Measurements from ENCODE around the gene SLC7A6OS.

Gene SLC7A6OS

DNA sequence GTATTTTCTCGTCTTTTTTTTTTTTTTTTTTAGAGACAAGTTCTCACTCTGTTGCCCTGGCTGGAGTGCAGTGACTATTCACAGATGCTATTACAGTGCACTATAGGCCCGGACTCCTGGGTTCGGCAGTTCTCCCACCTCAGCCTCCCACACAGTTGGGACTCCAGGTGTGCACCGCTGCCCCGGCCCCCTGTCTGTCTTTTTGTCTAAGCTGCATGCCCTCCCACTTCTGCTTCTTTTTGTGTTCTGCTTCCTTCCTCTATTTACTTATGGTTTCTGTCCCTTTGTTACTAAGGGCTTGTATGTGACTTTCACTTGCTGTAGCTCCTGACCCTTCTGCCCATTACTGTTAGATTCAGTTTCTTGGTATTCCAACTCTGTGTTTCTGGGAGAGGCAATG is 25.9 kb downstream of the SLC7A6OS start:
- TF ChIP-seq ZFX (IDR thresholded peaks at IDR 0.05; ENCODE audit: borderline replicate concordance): no peak
- TF ChIP-seq, protein P1, sequence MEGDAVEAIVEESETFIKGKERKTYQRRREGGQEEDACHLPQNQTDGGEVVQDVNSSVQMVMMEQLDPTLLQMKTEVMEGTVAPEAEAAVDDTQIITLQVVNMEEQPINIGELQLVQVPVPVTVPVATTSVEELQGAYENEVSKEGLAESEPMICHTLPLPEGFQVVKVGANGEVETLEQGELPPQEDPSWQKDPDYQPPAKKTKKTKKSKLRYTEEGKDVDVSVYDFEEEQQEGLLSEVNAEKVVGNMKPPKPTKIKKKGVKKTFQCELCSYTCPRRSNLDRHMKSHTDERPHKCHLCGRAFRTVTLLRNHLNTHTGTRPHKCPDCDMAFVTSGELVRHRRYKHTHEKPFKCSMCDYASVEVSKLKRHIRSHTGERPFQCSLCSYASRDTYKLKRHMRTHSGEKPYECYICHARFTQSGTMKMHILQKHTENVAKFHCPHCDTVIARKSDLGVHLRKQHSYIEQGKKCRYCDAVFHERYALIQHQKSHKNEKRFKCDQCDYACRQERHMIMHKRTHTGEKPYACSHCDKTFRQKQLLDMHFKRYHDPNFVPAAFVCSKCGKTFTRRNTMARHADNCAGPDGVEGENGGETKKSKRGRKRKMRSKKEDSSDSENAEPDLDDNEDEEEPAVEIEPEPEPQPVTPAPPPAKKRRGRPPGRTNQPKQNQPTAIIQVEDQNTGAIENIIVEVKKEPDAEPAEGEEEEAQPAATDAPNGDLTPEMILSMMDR (IDR thresholded peaks at IDR 0.05): no peak
- no peak overlapping the region for H3K27ac ChIP-seq

DNA sequence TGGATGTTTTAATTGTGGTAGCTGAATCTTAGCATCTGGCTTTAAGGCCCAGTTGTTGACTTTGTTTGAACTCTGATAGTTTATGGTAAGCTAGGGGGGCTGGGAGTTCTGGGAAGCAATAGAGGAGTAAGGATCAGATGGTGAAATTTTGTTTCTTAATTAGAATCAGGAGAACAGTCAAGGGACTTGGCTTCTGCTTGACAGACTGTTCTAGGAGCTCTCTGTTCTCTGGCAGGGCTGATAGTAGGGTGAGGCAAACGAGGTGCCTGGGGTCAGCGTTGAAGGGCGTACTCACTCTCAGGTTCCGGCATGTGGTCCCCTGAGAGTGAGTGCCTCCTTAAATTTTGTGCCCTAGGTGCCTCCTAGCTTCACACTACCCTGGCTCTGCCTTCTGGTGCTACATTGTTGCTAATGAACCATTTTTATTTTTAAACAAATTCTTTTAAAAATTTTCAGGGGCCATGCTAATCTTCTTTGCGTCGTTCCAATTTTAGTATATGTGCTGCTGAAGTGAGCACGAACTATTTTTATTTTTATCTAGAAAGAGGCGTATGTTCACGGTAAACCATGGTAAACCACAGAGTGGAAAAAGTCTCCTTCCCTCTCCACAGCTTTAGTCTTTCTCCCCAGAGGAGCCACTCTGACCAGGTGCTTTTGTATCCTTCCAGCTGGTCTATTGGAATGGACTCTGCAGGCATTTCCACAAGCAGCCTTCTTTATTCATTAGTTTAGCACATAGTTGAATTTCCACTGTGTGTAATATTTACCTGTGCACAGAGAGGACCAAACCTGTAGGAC is 26.7 kb downstream of the SLC7A6OS start:
- no peak overlapping the region for H3K27ac ChIP-seq
- TF ChIP-seq ZFX (IDR thresholded peaks at IDR 0.05; ENCODE audit: borderline replicate concordance): no peak
- TF ChIP-seq, protein P1 (IDR thresholded peaks at IDR 0.05): no peak

DNA sequence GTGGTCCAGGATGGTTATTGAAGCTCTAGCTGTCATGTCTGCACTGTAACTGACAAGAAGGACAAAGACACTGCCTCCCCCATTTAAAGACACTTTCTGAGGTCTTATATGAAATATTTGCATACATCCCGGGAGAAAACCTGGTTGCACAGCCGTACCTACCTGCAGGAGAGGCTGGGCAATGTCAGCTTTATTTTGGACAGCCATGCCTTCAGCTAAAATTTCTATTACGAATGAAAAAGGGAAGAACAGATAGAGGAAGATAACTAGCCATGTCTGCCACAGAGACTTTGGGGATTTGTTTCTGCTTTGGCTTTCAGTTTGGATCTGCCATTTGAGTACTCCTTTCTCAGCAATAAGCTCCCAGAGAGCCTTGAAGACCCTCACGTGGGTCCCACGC is 27.4 kb downstream of the SLC7A6OS start:
- no peak overlapping the region for H3K27ac ChIP-seq

DNA sequence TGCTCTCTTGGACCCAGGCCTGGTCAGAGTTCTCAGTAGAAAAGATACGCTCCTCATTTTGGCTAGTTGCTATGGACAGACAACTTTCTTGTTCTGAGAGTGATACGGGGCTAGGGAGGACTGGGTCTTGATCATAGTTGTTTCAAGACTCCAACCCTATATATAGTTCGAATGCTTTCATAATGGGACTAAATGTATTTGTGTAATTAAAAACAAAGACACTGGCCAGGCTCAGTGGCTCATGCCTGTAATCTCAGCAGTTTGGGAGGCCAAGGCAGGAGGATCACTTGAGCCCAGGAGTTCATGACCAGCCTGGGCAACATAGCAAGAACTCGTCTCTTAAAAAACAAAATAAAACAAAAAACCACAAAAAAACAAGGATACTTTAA is 28.7 kb downstream of the SLC7A6OS start:
- no peak overlapping the region for H3K27ac ChIP-seq
- TF ChIP-seq ZFX (IDR thresholded peaks at IDR 0.05; ENCODE audit: borderline replicate concordance): no peak
- TF ChIP-seq, protein P1 (IDR thresholded peaks at IDR 0.05): no peak

More for the DNA sequence above, 27.4 kb downstream of the SLC7A6OS start:
- TF ChIP-seq, protein P1 (IDR thresholded peaks at IDR 0.05): no peak
- no peak for TF ChIP-seq ZFX (IDR thresholded peaks at IDR 0.05; ENCODE audit: borderline replicate concordance)

DNA sequence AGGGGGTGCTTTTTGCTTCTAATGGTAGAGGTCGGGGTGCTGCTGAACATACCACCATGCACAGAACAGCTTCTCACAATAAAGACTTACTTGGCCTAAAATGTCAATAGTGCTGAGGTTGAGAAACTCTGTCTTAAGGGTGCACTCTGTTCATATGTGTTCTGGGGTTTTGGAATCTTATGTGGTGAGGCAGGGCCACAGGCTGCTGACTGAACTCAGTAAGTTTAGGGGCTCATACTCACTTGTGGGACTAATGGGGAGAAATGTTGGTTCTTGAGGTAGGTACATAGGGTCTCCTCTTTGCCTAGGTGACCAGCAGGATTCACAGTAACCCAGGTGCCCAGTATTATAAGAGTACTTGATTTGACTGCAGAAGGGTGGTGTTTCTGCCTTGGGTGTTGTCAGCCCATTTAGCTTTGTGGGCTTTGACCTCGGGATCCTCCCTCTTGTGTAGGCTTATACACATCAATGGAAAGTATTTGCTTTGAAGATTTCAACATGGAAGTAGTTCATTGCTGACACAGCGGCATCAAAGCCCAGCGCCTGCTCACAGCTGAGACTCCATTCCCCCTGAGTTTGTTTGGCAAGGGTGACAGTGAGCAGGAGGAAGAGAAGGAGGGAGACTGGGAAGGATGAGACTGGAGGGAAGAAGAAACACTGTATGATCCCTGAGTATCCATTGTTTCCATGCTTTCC is 29.2 kb downstream of the SLC7A6OS start:
- H3K27ac ChIP-seq: no peak overlapping the region
- no peak for TF ChIP-seq ZFX (IDR thresholded peaks at IDR 0.05; ENCODE audit: borderline replicate concordance)
- TF ChIP-seq, protein P1 (IDR thresholded peaks at IDR 0.05): no peak

DNA sequence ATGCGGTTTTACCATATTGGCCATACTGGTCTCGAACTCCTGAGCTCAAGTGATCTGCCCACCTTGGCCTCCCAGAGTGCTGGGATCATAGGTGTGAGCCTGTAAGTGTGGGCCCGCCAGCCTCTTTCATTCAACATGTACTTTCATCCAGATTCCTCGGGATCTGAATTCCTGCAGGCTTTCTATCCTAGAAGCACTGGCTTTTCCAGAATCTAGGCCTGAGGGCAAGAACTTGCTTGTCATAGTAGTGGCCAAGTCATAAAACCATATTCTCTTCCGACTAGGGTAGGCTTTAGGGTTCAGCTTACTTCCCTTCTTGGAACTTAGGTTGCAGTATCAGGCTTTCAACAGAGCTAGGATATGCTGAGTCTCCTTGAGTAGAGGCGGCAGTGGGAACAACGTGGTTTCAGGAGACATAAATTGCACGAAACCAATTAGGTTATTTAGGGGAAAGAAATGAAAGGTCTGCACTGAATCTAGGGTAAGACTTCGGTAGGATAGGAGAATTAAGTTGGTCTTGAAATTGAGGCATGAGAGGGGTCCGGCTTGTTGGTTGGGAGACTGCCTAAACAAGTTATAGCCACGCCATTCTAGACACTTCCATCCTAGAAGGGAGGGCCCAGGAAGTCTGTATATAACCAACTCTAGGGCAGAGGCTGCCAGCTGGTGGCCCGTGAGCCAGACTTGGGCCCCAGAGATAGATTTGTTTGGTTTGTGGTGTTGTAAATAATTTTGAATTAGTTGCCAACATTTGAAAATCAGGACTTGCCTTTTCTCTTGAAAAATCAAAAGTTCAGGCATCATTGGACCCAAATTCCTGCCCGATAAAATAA is 30.8 kb downstream of the SLC7A6OS start:
- no peak overlapping the region for H3K27ac ChIP-seq
- no peak for TF ChIP-seq ZFX (IDR thresholded peaks at IDR 0.05; ENCODE audit: borderline replicate concordance)
- TF ChIP-seq, protein P1 (IDR thresholded peaks at IDR 0.05): no peak

Measured in 22Rv1 (cell line).